GM18951 (cell line): ENCODE results near the gene GTPBP4.

ENCODE experiments used
- POLR2A ChIP-seq: IDR thresholded peaks from 4 replicates; pipeline ENCODE4 v1.6.1; 2011; ENCODE audit warnings: mild to moderate bottlenecking; ENCODE audit not compliant: insufficient read length, insufficient read depth; ENCODE audit errors: extremely low read depth
- in situ Hi-C: fragments of 300-500 bp; cut with MboI; formaldehyde crosslinking; loops from one replicate; pipeline ENCODE4 v1.12.0; 2022; ENCODE audit warnings: low sequenced_read_pairs, mixed read lengths, inconsistent platforms; ENCODE audit not compliant: unreplicated experiment

GTPBP4 gene

GRCh38 chr10:987870-988666, at the start of gene GTPBP4:
Gene GTPBP4, plus strand, starts transcription at chr10:988434. Its CDS starts 46 bp downstream, at chr10:988480.
- peak; percentile 81 for TF ChIP-seq POLR2A
- in situ Hi-C loops = no loop called here

- in situ Hi-C loops = no loop called here
Measured at GRCh38 chr10:938941-939678, 49.1 kb upstream of the GTPBP4 start.

GRCh38 chr10:943334-944033, 44.8 kb upstream of the GTPBP4 start:
- in situ Hi-C loops = no loop called here
- TF ChIP-seq POLR2A = no peak

More at GRCh38 chr10:938941-939678, 49.1 kb upstream of the GTPBP4 start:
- no peak for TF ChIP-seq POLR2A

GRCh38 chr10:944034-944831, 44.0 kb upstream of the GTPBP4 start:
- no peak for TF ChIP-seq POLR2A
- in situ Hi-C loops = no loop called here

GRCh38 chr10:945778-946177, 42.5 kb upstream of the GTPBP4 start:
- TF ChIP-seq POLR2A = no peak
- in situ Hi-C loops = no loop called here

GRCh38 chr10:947051-947450, 41.2 kb upstream of the GTPBP4 start:
- in situ Hi-C loops = no loop called here
- no peak for TF ChIP-seq POLR2A

GRCh38 chr10:947881-948280, 40.4 kb upstream of the GTPBP4 start:
- in situ Hi-C loops = no loop called here
- no peak for TF ChIP-seq POLR2A

- in situ Hi-C loops = no loop called here
- TF ChIP-seq POLR2A = no peak
Measured at GRCh38 chr10:948347-948746, 39.9 kb upstream of the GTPBP4 start.

GRCh38 chr10:949446-949845, 38.8 kb upstream of the GTPBP4 start:
- TF ChIP-seq POLR2A = no peak
- in situ Hi-C loops = no loop called here

- no peak for TF ChIP-seq POLR2A
Measured at GRCh38 chr10:953836-954235, 34.4 kb upstream of the GTPBP4 start.

GRCh38 chr10:954396-954795, 33.8 kb upstream of the GTPBP4 start:
- in situ Hi-C loops = no loop called here
- TF ChIP-seq POLR2A = no peak

More at GRCh38 chr10:953836-954235, 34.4 kb upstream of the GTPBP4 start:
- in situ Hi-C loops = no loop called here

- TF ChIP-seq POLR2A = no peak
- in situ Hi-C loops = no loop called here
Measured at GRCh38 chr10:955127-955819, 33.0 kb upstream of the GTPBP4 start.
